Activated T-cell treated with anti-CD3 and anti-CD28 coated beads, Interleukin-2, amount 50 U/mL, for 4 hours (primary cell): ENCODE results near the gene ADAMTSL4. TPM values are rescaled to one million over a fixed set of nuclear protein-coding genes. Genes with fewer than 3 reads are reported as not detected.
"Not testable (repeated sequence)": the region's sequence is repeated elsewhere in the genome, so short reads cannot be mapped to it uniquely, and the experiment has no call there.

Experiments used
- ATAC-seq, 2 donors: fragments of 200-7000 bp; cut with Tn5 transposase; one replicate each; pipeline ENCODE4 v1.10.0; 2021
- DNase-seq: peaks from one replicate; pipeline ENCODE4 v3.0.0-alpha.2; 2020
- H3K27me3 Mint-ChIP-seq: one replicate; pipeline ENCODE4 v1.8.0; 2021; ENCODE audit warnings: low read depth, mixed read lengths
- H3K36me3 Mint-ChIP-seq: one replicate; pipeline ENCODE4 v1.8.0; 2022; ENCODE audit warnings: mixed read lengths; ENCODE audit not compliant: insufficient read depth
- H3K4me1 Mint-ChIP-seq: one replicate; pipeline ENCODE4 v1.8.0; 2021; ENCODE audit warnings: low read depth, mixed read lengths
- H3K4me3 Mint-ChIP-seq: one replicate; pipeline ENCODE4 v1.8.0; 2021; ENCODE audit warnings: mild to moderate bottlenecking, moderate library complexity, mixed read lengths
- H3K9me3 Mint-ChIP-seq: one replicate; pipeline ENCODE4 v1.8.0; 2021; ENCODE audit warnings: mixed read lengths
- total RNA-seq, 3 donors: library from RNA; stranded (reverse); gene quantifications; one replicate each; pipeline ENCODE4 v1.2.1, GENCODE V29; 2021

Gene ADAMTSL4
- total RNA-seq, 3 donors from 2014 or later = 0.19 to 0.34 (median 0.33) TPM

DNA sequence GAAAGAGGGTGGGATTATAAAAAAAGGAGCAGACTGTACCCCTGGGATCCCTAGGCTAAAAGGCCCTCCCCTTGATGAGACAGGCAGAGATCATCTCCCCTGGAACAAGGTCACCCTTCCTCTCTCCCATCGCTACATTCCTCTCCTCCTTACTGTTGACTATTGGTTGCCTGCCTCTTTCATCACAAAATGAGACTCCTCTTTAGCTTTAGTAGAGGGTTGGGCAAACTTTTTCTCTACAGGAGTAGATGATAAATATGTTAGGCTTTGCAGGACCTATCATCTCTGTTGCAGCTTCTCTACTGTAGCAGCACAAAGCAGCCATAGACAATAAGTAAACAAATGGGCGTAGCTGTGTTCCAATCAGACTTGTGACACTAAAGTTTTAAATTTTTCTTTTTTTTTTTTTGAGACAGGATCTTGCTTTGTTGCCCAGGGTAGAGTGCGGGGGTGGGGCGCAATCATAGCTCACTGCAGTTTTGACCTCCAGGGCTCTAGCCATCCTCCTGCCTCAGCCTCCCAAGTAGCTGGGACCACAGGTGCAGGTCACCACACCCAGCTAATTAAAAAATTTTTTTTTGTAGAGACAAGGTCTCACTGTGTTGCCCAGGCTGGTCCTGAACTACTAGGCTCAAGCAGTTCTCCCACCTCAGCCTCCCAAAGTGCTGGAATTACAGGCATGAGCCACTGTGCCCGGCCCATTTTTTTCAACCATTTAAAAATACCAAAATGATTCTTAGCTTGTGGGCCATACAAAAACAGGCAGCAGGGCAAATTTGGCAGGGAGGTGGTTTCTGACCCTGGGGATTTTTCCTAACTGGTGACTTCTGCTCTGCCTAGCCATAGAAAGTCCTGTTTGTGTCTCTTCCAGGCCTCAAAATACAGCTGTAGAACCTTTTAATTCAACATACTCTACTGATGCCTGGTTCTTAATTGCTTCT lies 15.1 kb downstream of the ADAMTSL4 start:
- no peaks in the 10 kb centered on the region for H3K9me3 Mint-ChIP-seq
- H3K27me3 Mint-ChIP-seq = no peaks in the 10 kb centered on the region
- peaks cover 84% of the 10 kb centered on the region for H3K4me1 Mint-ChIP-seq
- H3K4me3 Mint-ChIP-seq = peak overlapping the region; percentile 96
- DNase-seq (no peak), ATAC-seq (no peak)
- H3K36me3 Mint-ChIP-seq = peaks cover 3% of the 10 kb centered on the region

DNA sequence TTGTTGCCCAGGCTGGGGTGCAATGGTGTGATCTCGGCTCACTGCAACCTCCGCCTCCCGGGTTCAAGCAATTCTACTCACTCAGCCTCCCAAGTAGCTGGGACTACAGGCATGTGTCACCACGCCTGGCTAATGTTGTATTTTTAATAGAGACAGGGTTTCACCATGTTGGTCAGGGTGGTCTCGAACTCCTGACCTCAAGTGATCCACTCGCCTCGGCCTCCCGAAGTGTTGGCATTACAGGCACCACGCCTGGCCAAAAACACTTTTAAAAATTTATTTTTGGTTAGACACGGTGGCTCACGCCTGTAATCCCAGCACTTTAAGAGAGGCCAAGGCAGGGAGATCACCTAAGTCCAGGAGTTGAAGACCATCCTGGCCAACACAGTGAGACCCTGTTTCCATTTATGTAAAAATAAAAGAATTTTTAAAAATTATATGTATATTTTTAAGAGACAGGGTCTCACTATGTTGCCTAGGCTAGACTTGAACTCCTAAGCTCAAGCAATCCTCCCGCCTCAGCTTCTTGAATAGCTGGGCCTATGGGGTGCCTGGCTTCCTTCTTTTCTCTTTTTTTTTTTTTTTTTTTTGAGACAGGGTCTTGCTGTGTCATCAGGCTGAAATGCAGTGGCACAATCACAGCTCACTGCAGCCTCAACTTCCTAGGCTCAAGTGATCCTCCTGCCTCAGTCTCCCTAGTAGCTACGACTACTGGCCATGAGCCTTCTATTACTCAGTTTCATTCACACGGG lies 16.2 kb downstream of the ADAMTSL4 start:
- H3K9me3 Mint-ChIP-seq, ATAC-seq, DNase-seq, H3K27me3 Mint-ChIP-seq: not testable (repeated sequence)
- peaks cover 10% of the 10 kb centered on the region for H3K36me3 Mint-ChIP-seq
- peaks cover 89% of the 10 kb centered on the region for H3K4me1 Mint-ChIP-seq
- H3K4me3 Mint-ChIP-seq = peak overlapping the region; percentile 21

DNA sequence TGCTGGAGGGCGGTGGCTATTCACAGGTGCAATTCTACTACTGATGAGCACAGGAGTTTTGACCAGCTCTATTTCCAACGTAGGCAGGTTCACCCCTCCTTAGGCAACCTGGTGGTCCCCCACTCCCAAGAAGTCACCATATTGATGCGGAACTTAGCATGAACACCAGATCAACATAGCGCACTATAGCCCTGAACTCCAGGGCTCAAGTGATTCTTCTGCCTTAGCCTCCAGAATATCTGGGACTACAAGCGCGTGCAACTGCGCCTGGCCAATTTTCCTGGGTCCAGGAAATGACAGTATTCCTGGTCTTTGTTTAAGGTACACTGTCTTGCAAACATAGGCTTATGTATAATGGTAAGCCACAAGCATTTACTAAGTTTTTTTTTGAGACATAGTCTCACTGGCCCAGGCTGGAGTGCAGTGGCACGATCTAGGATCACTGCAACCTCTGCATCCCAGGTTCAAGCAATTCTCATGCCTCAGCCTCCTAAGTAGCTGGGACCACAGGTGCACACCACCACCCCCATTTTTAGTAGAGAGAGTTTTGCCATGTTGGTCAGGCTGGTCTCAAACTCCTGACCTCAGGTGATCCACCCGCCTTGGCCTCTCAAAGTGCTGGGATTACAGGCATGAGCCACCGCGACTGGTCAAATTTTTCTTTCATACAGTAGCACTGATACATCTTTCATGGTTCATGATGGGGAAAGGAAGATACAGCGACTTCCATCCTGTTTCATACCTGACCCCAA lies 17.6 kb downstream of the ADAMTSL4 start:
- H3K27me3 Mint-ChIP-seq = no peaks in the 10 kb centered on the region
- no peak for DNase-seq

DNA sequence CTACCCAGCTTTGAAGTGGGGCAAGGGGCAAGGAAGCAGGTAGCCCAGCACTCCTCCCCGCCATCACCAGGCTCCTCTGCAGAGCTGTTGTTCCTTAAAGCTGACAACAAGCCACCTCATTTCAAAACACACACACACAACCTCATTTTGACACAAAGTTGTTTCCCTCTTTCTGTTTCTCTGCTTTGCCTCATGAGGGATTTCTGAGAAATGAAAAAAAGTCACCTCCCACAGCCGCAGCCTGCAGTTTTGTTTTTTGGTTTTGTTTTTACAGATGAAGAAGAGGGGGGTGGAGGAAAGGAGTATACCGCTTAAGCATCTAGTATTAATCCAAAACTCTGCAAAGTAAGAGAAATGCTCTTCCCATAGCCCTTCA lies 18.1 kb downstream of the ADAMTSL4 start:
- peak overlapping the region; percentile 79 for H3K4me3 Mint-ChIP-seq
- ATAC-seq (peak; percentile 48 to 49), DNase-seq (peak; percentile 35)
- H3K27me3 Mint-ChIP-seq = no peaks in the 10 kb centered on the region
- H3K36me3 Mint-ChIP-seq = peaks cover 13% of the 10 kb centered on the region
- peaks cover 93% of the 10 kb centered on the region for H3K4me1 Mint-ChIP-seq
- no peaks in the 10 kb centered on the region for H3K9me3 Mint-ChIP-seq

More for the DNA sequence above, 17.6 kb downstream of the ADAMTSL4 start:
- Mint-ChIP-seq H3K4me1 (peaks cover 90% of the 10 kb centered on the region), H3K4me3 (peak overlapping the region; percentile 79), H3K9me3 (no peaks in the 10 kb centered on the region), H3K36me3 (peaks cover 13% of the 10 kb centered on the region)
- no peak for ATAC-seq

DNA sequence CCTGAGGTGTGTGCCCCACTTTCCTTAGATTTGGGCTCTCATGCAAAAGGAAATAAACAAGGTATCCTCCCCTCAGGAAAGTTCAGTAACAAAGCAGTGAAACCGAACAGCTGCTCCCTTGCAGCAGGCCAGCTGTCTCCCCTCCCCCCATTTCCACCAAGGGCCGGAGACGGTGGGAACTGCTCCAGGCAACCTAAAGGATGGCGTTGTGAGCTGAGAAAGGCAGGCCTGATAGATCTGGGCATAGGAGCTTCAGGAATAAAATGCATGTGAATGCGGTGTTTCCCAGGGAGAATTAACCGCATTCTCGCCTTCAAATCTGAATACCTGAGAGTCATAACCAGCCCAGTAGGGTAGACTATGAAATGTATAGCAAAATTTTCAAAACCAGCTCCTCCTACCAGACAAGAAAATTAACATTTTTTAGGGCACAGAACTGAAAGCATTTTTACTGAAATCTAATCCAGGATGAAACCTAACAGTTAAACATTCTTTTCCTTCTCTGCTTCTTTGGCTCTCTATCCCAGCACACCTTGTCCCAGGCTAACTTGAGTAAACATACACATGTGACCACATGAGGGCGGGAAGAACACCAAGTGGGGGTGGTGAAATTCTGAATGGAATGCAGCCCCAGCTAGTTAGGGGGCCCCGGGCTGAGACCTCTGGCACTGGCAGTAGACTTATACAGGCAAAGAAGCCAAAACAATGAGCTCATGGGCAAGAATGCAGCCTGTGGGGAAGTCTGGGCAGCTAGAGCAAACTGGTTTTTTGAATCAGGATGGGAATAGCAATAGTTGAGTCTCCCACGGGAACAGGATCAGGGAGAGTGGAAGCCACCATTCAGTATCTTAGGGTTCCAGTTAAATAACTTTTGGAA lies 18.7 kb downstream of the ADAMTSL4 start:
- DNase-seq (no peak), ATAC-seq (peak; percentile 41 to 50)
- Mint-ChIP-seq H3K9me3 (no peaks in the 10 kb centered on the region), H3K27me3 (no peaks in the 10 kb centered on the region), H3K4me1 (peaks cover 91% of the 10 kb centered on the region), H3K36me3 (peaks cover 19% of the 10 kb centered on the region), H3K4me3 (peak overlapping the region; percentile 79)

DNA sequence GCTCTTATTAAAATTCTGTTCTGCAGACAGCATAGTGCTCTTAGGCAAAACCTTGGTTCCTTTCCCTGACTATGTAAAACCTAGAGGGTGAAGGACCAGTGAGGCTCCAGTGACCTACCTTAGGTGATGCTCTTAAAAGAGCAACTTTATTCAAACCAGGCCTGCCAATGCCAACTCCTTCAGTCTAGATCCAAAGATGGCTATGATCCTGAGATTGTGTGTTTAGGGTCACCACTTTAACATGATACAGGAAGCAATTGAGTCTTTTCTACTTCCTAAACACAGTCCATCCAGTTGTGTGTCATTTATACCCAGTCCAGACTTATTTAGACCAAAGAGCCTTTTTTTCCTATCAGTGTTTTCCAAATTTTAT lies 19.4 kb downstream of the ADAMTSL4 start:
- Mint-ChIP-seq H3K4me1 (peaks cover 91% of the 10 kb centered on the region), H3K36me3 (peaks cover 25% of the 10 kb centered on the region), H3K27me3 (no peaks in the 10 kb centered on the region), H3K9me3 (no peaks in the 10 kb centered on the region), H3K4me3 (peak overlapping the region; percentile 79)
- DNase-seq = no peak
- ATAC-seq = no peak

DNA sequence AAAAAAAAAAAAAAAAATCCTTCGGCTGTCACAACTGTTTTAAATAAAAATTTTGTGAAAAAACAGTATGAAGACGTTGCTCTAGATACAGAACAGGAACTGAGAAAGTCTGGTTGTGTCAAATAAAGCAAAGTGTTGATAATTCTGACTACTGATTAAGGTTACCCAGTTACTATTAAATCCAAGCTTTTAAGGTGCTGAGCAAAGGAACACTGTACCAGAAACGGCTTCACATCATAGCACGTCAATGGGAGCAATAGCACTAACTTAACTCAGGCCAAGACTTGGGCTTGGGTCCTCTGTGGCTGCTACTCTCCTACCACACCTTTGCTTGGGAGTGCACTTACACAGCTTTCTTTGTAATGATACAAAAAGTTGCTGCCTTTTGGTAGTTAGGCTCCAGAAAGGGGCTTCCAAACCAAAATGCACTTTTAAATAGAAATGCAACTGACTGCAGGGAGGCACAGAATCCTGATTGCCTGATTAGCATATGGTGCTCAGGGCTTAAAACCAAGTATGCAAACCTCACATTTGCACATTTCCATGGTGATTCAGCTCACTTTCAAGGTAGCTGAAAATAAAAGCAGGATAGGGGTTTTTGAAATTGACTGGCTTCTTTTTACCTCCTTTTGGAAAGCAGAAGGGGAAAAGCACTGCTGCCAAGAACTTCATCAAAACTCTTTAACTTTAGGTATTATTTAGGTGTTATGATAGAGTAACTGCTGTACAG lies 23.9 kb downstream of the ADAMTSL4 start:
- Mint-ChIP-seq H3K27me3 (no peaks in the 10 kb centered on the region), H3K4me3 (peak overlapping the region; percentile 97), H3K36me3 (peaks cover 65% of the 10 kb centered on the region), H3K4me1 (peaks cover 67% of the 10 kb centered on the region), H3K9me3 (no peaks in the 10 kb centered on the region)
- DNase-seq = no peak
- ATAC-seq = peak; percentile 26 to 27

DNA sequence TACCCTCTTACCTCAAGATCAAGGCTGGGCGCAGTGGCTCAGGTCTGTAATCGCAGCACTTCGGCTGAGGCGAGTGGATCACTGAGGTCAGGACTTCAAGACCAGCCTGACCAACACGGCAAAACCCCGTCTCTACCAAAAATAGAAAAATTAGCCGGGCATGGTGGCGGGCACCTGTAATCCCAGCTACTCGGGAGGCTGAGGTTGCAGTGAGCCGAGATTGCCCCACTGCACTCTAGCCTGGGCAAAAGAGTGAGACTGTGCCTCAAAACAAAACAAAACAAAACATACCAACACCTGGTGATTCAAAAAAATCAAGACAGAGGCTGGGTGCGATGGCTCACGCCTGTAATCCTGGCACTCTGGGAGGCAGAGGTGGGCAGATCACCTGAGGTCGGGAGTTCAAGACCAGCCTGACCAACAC lies 24.5 kb downstream of the ADAMTSL4 start:
- not testable (repeated sequence) for H3K9me3 Mint-ChIP-seq, DNase-seq, H3K27me3 Mint-ChIP-seq
- H3K4me1 Mint-ChIP-seq = peaks cover 62% of the 10 kb centered on the region
- peaks cover 71% of the 10 kb centered on the region for H3K36me3 Mint-ChIP-seq
- ATAC-seq = peak; percentile 9 to 10
- H3K4me3 Mint-ChIP-seq = peak overlapping the region; percentile 97

DNA sequence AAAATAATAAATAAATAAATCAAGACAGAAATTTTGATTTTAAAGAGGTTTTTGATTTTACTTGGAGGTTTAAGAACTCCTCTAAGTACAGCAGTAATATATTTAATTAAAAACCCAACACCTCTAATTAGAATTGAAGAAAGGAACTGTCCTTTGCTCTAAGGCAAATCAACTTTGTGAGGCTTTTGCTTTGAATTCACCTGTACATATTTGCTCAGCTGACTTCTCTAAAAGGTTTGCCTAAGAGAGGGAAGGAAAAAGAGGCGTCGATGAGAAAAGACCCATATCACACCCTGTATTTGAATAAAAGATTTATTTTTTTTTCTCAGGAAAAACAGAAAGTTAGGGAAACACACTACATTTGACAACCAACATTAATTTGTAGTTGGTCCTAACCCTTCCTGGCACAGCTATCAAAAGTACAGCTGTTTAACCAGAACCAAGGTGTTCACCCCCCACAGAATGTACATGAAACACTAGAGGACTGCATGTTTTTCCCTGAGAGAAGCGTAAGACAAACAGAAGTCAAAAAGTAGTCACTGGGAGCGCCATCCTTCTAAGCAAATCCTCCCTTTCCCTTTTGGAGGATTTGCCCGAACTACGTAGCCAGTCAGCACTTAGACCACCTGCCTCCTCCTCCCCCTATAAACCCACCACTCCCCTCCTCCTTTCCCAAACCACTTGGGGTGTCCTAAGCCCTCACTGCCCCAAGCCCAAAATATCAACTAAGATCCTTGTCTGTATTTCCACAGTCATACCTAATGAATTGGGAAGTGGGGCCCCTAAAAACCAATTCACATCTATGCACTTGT lies 25.3 kb downstream of the ADAMTSL4 start:
- ATAC-seq = no peak
- no peaks in the 10 kb centered on the region for H3K9me3 Mint-ChIP-seq
- DNase-seq = no peak
- no peaks in the 10 kb centered on the region for H3K27me3 Mint-ChIP-seq
- H3K4me3 Mint-ChIP-seq = peak overlapping the region; percentile 97
- peaks cover 53% of the 10 kb centered on the region for H3K4me1 Mint-ChIP-seq
- H3K36me3 Mint-ChIP-seq = peaks cover 74% of the 10 kb centered on the region

DNA sequence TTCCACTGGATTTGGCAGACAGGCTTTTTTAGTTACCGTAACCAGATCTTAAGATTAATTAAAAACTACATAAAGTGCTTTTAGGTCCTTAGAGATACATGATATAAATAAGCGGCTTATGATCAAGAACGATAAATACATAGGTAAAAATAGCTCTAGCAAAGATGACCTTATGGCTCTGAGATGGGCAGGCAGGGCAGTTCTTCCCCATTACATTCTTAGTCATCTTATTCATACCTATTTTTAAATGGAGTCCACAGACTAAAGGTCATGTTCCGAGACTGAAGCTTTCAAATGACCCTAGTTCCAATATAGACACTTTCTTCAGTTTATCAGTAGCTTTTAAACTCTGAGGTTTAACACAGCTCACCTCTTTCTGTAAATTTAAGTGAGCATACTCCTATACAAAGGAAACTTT lies 25.9 kb downstream of the ADAMTSL4 start:
- Mint-ChIP-seq H3K4me3 (peak overlapping the region; percentile 97), H3K4me1 (peaks cover 49% of the 10 kb centered on the region), H3K27me3 (no peaks in the 10 kb centered on the region), H3K36me3 (peaks cover 69% of the 10 kb centered on the region), H3K9me3 (no peaks in the 10 kb centered on the region)
- ATAC-seq (no peak), DNase-seq (no peak)

DNA sequence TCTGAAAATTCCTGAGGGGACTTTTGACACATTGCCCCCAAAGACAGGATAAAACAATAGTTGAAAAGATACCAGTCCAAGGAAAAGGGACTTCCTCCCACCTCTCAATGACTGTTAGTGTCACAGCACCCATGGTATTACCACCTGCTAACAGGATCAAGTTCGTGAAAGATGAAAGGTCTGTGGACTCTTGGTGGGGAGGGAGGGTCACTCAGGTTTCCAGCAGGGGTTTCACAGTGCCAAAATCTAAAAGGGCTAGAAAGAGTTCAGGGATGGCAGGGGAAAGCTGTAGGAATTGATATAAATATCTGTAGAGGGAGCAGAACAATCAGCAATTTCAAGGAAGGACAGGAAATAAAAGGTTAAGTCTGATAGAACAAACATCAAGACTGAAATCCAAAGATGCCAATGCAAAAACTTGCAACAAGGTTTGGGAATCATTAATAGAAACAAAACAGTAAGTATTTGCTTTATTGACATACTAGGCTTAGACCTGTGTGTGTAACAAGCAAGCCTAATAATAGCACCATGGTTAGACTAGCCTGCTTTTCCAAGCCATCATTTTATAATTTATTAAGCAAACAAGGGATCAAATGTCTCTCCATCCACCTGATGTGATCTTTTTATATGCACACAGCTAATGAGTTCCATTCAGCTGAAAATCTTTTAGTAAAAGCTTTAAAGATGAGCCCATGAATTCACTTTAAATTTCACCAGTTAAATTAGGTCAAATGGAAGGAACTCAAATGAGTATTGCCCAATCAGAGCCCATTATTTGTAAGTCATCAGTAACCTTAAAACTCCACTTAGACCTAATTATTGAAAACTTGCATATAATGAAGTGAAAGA lies 26.5 kb downstream of the ADAMTSL4 start:
- H3K4me3 Mint-ChIP-seq = peak overlapping the region; percentile 97
- H3K4me1 Mint-ChIP-seq = peaks cover 49% of the 10 kb centered on the region
- H3K36me3 Mint-ChIP-seq = peaks cover 66% of the 10 kb centered on the region
- H3K27me3 Mint-ChIP-seq = no peaks in the 10 kb centered on the region
- DNase-seq (no peak), ATAC-seq (no peak)
- H3K9me3 Mint-ChIP-seq = no peaks in the 10 kb centered on the region

DNA sequence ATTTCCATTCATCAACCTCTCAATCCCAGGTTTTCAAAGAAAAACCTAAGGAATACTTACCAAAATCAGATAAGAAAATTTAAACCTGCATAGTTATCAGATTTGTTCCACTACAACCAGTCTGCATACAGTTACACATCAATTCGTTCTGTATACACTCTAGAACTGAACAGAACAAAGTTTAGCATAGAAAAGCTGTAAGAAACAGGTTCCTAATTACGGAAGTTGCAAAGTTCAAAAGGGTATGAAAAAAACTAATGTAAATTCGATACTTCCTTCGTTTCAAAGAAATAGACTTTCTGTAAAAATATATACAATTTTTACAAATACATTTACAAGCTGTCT lies 27.1 kb downstream of the ADAMTSL4 start:
- H3K4me1 Mint-ChIP-seq = peaks cover 48% of the 10 kb centered on the region
- no peak for ATAC-seq

More for the DNA sequence above, 27.1 kb downstream of the ADAMTSL4 start:
- no peak for DNase-seq
- Mint-ChIP-seq H3K9me3 (no peaks in the 10 kb centered on the region), H3K4me3 (peak overlapping the region; percentile 97), H3K36me3 (peaks cover 64% of the 10 kb centered on the region), H3K27me3 (no peaks in the 10 kb centered on the region)
